PFSK-1 (cell line): Measurements from ENCODE around the gene USP53.

ENCODE experiments used
- FOXP2 ChIP-seq: optimal IDR thresholded peaks from 2 replicates; pipeline ENCODE3; 2011; ENCODE audit warnings: borderline replicate concordance, control low read depth, inconsistent platforms; ENCODE audit not compliant: insufficient read depth; ENCODE audit errors: extremely low read length, extremely low read depth
- POLR2AphosphoS5 ChIP-seq: IDR thresholded peaks from 2 replicates; pipeline ENCODE4 v1.6.1; 2012; ENCODE audit warnings: low read depth, mild to moderate bottlenecking, control low read depth, low read length, moderate library complexity
- SIN3A ChIP-seq: IDR thresholded peaks from 2 replicates; pipeline ENCODE4 v1.6.1; 2012; ENCODE audit warnings: mild to moderate bottlenecking, low read length, moderate library complexity, borderline replicate concordance; ENCODE audit not compliant: insufficient read depth
- TAF1 ChIP-seq: IDR thresholded peaks from 2 replicates; pipeline ENCODE4 v1.6.1; 2012; ENCODE audit warnings: low read length, control low read depth, borderline replicate concordance; ENCODE audit not compliant: insufficient read depth
- TF ChIP-seq, protein P1 (sequence below), 2 experiments: IDR thresholded peaks; 2 replicates each; pipeline versions ENCODE4 v1.6.1 to v1.8.0; 2011 to 2012; ENCODE audit warnings: low read depth in 2 of 2, low read length in 2 of 2, control low read depth in 1 of 2, inconsistent platforms in 1 of 2, mild to moderate bottlenecking in 1 of 2, moderate library complexity in 1 of 2; ENCODE audit not compliant: insufficient read depth in 1 of 2

The USP53 gene

DNA sequence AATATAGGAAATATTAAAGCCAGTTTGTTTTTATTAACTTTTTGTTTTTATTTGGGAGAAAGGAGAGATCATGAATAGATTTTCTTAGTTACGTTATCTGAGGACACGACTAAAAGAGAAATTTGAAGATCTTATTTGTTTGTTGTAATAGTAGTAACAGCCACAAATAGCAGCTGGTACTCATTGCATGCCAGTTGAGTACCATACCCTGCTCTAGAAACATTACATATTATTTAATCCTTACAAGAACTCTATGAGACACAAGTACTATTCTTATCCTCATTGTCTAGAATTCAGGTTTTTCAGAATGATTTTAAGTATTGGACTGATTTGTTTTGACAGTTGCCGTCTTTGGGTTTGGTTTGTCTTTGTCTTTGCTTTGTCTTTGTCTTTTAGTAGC lies 31.8 kb downstream of the USP53 start:
- TF ChIP-seq SIN3A (no peak), POLR2AphosphoS5 (no peak; the same call in 1 of the 2 replicates), FOXP2 (no peak), TAF1 (no peak)
- TF ChIP-seq, protein P1, sequence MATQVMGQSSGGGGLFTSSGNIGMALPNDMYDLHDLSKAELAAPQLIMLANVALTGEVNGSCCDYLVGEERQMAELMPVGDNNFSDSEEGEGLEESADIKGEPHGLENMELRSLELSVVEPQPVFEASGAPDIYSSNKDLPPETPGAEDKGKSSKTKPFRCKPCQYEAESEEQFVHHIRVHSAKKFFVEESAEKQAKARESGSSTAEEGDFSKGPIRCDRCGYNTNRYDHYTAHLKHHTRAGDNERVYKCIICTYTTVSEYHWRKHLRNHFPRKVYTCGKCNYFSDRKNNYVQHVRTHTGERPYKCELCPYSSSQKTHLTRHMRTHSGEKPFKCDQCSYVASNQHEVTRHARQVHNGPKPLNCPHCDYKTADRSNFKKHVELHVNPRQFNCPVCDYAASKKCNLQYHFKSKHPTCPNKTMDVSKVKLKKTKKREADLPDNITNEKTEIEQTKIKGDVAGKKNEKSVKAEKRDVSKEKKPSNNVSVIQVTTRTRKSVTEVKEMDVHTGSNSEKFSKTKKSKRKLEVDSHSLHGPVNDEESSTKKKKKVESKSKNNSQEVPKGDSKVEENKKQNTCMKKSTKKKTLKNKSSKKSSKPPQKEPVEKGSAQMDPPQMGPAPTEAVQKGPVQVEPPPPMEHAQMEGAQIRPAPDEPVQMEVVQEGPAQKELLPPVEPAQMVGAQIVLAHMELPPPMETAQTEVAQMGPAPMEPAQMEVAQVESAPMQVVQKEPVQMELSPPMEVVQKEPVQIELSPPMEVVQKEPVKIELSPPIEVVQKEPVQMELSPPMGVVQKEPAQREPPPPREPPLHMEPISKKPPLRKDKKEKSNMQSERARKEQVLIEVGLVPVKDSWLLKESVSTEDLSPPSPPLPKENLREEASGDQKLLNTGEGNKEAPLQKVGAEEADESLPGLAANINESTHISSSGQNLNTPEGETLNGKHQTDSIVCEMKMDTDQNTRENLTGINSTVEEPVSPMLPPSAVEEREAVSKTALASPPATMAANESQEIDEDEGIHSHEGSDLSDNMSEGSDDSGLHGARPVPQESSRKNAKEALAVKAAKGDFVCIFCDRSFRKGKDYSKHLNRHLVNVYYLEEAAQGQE (IDR thresholded peaks at IDR 0.05; ENCODE audit: insufficient read depth in 1 of 2, low read depth in 2 of 2, low read length in 2 of 2): no peak

DNA sequence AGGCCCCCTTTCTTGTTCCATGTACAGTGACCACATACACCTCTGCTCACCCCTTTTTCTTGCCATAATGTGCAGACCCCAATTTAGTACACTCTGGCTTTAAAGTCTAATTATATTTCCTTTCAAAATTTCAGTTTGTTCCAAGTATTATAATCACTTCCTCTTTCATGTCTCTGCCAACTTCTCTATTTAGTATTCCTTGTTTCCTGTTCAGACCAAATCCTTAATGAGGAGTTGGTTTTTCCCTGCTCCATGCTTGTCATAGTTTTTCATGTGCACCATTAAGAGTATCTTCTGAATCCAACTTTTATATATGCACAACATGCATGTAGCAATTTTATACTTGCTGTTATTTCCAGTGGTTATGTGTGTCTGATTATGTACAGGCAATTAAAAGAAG lies 32.3 kb downstream of the USP53 start:
- no peak for TF ChIP-seq SIN3A
- TF ChIP-seq POLR2AphosphoS5: no peak
- TF ChIP-seq, protein P1 (IDR thresholded peaks at IDR 0.05; ENCODE audit: insufficient read depth in 1 of 2, low read depth in 2 of 2, low read length in 2 of 2): no peak

DNA sequence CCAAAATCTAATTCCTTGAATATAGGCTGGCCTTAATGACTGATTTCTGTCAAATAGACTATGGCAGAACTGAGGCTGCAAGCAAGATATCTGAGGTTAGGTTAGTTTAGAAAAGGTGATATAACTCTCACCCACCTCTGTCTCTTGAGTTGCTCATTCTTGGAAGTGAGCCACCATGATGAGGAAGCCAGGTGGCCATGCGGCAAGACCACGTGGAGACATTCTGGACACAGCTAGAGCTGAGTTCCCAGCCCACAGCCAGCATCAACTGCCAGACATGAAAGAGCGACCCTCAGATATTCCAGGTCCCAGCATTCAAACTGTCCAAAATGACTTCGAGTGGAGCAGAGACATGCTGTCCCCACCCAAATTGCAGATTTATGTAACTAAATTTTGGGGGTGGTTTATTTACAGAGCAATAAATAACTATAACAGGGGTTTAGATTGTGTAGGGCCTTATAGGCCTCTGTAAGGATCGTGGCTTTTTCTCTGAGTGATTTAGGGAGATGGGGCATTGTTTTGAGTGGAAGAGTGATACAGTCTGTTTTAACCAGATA lies 33.7 kb downstream of the USP53 start:
- TF ChIP-seq FOXP2 (no peak), SIN3A (no peak), POLR2AphosphoS5 (no peak)

DNA sequence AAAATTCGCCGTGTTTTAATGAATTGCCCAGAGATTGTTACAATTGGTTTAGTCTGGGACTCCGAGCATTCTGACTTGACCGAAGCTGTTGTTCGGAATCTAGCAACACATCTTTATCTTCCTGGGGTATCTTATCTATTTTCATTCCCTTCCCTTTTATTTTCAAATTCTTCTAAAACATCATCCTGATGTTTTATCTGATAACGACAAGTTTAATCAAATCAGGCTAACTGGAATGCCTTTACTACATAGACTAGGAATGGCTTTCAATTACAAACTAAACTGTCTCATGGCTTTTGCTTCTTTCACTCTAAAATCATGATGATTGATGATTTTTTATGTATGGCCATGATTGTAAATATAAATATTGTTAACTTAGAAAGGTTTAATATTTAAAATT lies 48.0 kb downstream of the USP53 start:
- no peak for TF ChIP-seq FOXP2
- TF ChIP-seq, protein P1 (IDR thresholded peaks at IDR 0.05; ENCODE audit: insufficient read depth in 1 of 2, low read depth in 2 of 2, low read length in 2 of 2): no peak
- TF ChIP-seq TAF1: no peak
- TF ChIP-seq SIN3A: no peak
- no peak for TF ChIP-seq POLR2AphosphoS5

DNA sequence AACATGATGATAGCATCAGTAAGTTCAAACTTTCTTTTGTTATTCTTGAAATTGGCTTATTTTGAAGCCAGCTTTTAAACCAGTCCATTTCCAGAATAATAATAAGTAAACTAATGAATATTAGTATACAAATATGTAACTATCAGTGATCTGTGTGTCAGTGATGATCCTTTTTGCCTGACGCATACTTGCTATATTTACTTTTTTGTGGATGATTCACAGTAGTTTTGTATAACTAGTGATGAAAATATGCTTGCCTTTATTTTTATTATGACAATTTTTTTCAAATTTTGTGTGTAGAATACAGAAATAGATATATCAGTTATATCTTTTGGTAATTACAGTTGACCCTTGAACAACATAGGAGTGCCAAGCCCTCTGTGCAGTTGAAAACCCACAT lies 49.5 kb downstream of the USP53 start:
- no peak for TF ChIP-seq POLR2AphosphoS5
- no peak for TF ChIP-seq TAF1
- TF ChIP-seq FOXP2: no peak
- no peak for TF ChIP-seq SIN3A

DNA sequence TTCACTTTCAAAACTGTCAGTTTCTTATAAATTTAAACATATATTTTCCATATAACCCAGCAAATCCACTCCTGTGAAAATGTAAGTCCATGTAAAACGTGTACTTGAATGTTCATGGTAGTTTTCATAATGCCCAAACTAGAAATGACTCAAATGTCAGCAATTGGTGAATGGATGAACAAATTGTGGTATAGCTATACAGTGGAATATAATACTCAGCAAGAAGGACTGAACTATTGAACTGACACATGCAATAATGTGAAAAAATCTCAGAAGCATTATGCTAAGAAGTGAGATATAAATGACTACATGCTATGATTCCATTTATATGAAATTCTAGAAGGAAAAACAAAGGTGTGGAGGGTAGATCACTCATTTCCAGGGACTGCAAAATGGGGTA lies 52.2 kb downstream of the USP53 start:
- TF ChIP-seq, protein P1 (IDR thresholded peaks at IDR 0.05; ENCODE audit: insufficient read depth in 1 of 2, low read depth in 2 of 2, low read length in 2 of 2): no peak
- TF ChIP-seq SIN3A: no peak
- TF ChIP-seq POLR2AphosphoS5: no peak
- no peak for TF ChIP-seq FOXP2
- TF ChIP-seq TAF1: no peak
